ENCODE data around the gene TMEM272. TPM values are rescaled to one million over a fixed set of nuclear protein-coding genes. Genes with fewer than 3 reads are reported as not detected.

The TMEM272 gene
- total and polyA plus RNA-seq, 2 of the 4 experiments (the other 2 are of a cell fraction), result not detected

DNA sequence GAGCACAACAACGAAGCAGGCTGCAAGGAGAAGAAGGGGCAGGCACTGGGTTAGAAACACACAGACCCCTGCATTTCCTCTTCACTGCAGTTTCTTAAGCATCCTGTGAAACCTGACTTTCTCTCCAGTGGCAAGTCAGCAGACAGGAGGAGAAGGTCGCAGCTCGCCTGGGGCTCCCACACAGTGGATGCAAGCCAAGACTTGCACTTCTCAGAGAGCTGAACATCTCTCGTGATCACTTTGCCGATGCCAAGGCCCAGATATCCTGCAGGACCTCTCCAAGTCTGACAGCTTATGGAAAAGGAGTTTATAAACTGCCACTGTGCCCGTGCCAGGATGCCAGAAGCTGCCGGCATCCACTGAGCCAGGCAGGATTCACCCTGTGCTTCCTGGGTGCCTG, 18.4 kb downstream of the TMEM272 start:
- Histone ChIP-seq H3K4me3 (ENCODE audit: insufficient read depth, low read depth, low read length) (no peak overlapping the region), H2BK20ac (ENCODE audit: low read depth, low read length) (no peak overlapping the region), H3K9me3 (ENCODE audit: control insufficient read depth, insufficient read depth, low read length) (no peaks in the 10 kb centered on the region), H3K56ac (ENCODE audit: extremely low read depth, insufficient read depth, low read length) (no peak overlapping the region), H3K9ac (ENCODE audit: low read depth, low read length) (no peak overlapping the region), H4K20me1 (ENCODE audit: insufficient read depth, low read length) (no peaks in the 10 kb centered on the region), H3K27me3 (ENCODE audit: control insufficient read depth, insufficient read depth, low read length) (peaks cover 64% of the 10 kb centered on the region), H3K4me2 (ENCODE audit: low read depth, low read length) (no peak overlapping the region), H2AK9ac (replicated peaks; ENCODE audit: low read depth, low read length, poor library complexity) (no peak overlapping the region), H4K5ac (ENCODE audit: low read depth, low read length) (no peak overlapping the region), H2AFZ (replicated peaks; ENCODE audit: low read length, poor library complexity) (no peak overlapping the region), H3K18ac (ENCODE audit: low read depth, low read length) (no peak overlapping the region), H3K27ac (ENCODE audit: insufficient read depth, low read length) (no peak overlapping the region), H2BK120ac (ENCODE audit: low read depth, low read length) (no peak overlapping the region), H3K14ac (replicated peaks; ENCODE audit: low read depth, low read length) (no peak overlapping the region), H3K23ac (ENCODE audit: low read depth, low read length) (no peak overlapping the region), H3K36me3 (ENCODE audit: control insufficient read depth, insufficient read depth, low read length) (no peaks in the 10 kb centered on the region), H3K9me1 (ENCODE audit: insufficient read depth, low read length) (no peaks in the 10 kb centered on the region), H2BK15ac (ENCODE audit: low read depth, low read length) (no peak overlapping the region), H3K4ac (ENCODE audit: low read depth, low read length) (no peak overlapping the region), H4K8ac (ENCODE audit: low read depth in 2 of 2, low read length in 2 of 2) (no peak overlapping the region), H3K4me1 (ENCODE audit: control insufficient read depth, insufficient read depth, low read length) (no peaks in the 10 kb centered on the region), H2AK5ac (ENCODE audit: low read depth, low read length) (no peak overlapping the region), H4K91ac (ENCODE audit: insufficient read depth, low read depth, low read length) (no peak overlapping the region), H3K79me1 (ENCODE audit: low read depth in 1 of 2, low read length in 2 of 2) (no peaks in the 10 kb centered on the region), H2BK5ac (ENCODE audit: low read depth, low read length, poor library complexity, severe bottlenecking) (no peak overlapping the region)
- dilution Hi-C loops (cut with HindIII; ENCODE audit: low sequenced_read_pairs, unreplicated experiment), result no loop called here
- 10% methylated on average over 5 of the region's 7 CpGs; no CpG with 5 or more reads in 1 of the 2 experiments for WGBS, 2 experiments (ENCODE audit: extremely low coverage in 2 of 2, insufficient read length in 1 of 2)
- ATAC-seq (ENCODE audit: low read depth), result no peak
- TF ChIP-seq MAFK (IDR thresholded peaks at IDR 0.05; ENCODE audit: low read depth, low read length), result no peak
- no peak for TF ChIP-seq FOS (IDR thresholded peaks at IDR 0.05; ENCODE audit: low read depth, low read length)
- TF ChIP-seq CEBPB (IDR thresholded peaks at IDR 0.05; ENCODE audit: low read depth, low read length), result no peak
- TF ChIP-seq, protein P1, sequence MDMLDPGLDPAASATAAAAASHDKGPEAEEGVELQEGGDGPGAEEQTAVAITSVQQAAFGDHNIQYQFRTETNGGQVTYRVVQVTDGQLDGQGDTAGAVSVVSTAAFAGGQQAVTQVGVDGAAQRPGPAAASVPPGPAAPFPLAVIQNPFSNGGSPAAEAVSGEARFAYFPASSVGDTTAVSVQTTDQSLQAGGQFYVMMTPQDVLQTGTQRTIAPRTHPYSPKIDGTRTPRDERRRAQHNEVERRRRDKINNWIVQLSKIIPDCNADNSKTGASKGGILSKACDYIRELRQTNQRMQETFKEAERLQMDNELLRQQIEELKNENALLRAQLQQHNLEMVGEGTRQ (IDR thresholded peaks at IDR 0.05; ENCODE audit: low read depth, low read length), result no peak
- TF ChIP-seq, protein P2, sequence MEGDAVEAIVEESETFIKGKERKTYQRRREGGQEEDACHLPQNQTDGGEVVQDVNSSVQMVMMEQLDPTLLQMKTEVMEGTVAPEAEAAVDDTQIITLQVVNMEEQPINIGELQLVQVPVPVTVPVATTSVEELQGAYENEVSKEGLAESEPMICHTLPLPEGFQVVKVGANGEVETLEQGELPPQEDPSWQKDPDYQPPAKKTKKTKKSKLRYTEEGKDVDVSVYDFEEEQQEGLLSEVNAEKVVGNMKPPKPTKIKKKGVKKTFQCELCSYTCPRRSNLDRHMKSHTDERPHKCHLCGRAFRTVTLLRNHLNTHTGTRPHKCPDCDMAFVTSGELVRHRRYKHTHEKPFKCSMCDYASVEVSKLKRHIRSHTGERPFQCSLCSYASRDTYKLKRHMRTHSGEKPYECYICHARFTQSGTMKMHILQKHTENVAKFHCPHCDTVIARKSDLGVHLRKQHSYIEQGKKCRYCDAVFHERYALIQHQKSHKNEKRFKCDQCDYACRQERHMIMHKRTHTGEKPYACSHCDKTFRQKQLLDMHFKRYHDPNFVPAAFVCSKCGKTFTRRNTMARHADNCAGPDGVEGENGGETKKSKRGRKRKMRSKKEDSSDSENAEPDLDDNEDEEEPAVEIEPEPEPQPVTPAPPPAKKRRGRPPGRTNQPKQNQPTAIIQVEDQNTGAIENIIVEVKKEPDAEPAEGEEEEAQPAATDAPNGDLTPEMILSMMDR (conservative IDR thresholded peaks at IDR 0.05; ENCODE audit: low read depth, low read length), result no peak
- TF ChIP-seq BHLHE40 (IDR thresholded peaks at IDR 0.05; ENCODE audit: low read depth, low read length), result no peak
- TF ChIP-seq, protein P3, sequence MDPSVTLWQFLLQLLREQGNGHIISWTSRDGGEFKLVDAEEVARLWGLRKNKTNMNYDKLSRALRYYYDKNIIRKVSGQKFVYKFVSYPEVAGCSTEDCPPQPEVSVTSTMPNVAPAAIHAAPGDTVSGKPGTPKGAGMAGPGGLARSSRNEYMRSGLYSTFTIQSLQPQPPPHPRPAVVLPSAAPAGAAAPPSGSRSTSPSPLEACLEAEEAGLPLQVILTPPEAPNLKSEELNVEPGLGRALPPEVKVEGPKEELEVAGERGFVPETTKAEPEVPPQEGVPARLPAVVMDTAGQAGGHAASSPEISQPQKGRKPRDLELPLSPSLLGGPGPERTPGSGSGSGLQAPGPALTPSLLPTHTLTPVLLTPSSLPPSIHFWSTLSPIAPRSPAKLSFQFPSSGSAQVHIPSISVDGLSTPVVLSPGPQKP (IDR thresholded peaks at IDR 0.05; ENCODE audit: borderline replicate concordance, low read depth, low read length), result no peak
- TF ChIP-seq RCOR1 (IDR thresholded peaks at IDR 0.05; ENCODE audit: insufficient replicate concordance, low read length), result no peak
- TF ChIP-seq NFE2L2 (IDR thresholded peaks at IDR 0.05; ENCODE audit: low read depth, low read length), result no peak
- no peak for TF ChIP-seq POLR2A (IDR thresholded peaks at IDR 0.05; ENCODE audit: low read depth, low read length)
- no peak for TF ChIP-seq MXI1 (IDR thresholded peaks at IDR 0.05; ENCODE audit: borderline replicate concordance, low read depth, low read length)
- no peak for TF ChIP-seq RFX5 (IDR thresholded peaks at IDR 0.05; ENCODE audit: low read depth, low read length)
- TF ChIP-seq SMC3 (IDR thresholded peaks at IDR 0.05; ENCODE audit: low read depth, low read length), result no peak
- no peak for TF ChIP-seq RAD21 (IDR thresholded peaks at IDR 0.05; ENCODE audit: low read length)
- no peak for TF ChIP-seq CHD1 (IDR thresholded peaks at IDR 0.05; ENCODE audit: low read depth, low read length)
- TF ChIP-seq MAZ (IDR thresholded peaks at IDR 0.05; ENCODE audit: borderline replicate concordance, low read depth, low read length), result no peak
- ChIA-PET CTCF (no interaction called here), POLR2A (ENCODE audit: unreplicated experiment) (no interaction called here)
- intact Hi-C loops (cut with micrococcal nuclease), result no loop called here
- in situ Hi-C loops (cut with MboI; ENCODE audit: low sequenced_read_pairs), result no loop called here
- DNase-seq, result no peak
- BruUV-seq (replicated peaks), result no TSS peak
